Ovary (tissue), 9 donors: ENCODE results near the gene TCP11. TPM values are rescaled to one million over a fixed set of nuclear protein-coding genes. Genes with fewer than 3 reads are reported as not detected.

ENCODE experiments used
- DNase-seq, 5 donors: peaks; one replicate each; pipeline ENCODE4 v3.0.0-alpha.2; 2019 to 2020
- H3K27ac ChIP-seq, 2 donors: fragments of 200-600 bp; one replicate each; pipeline versions ENCODE4 v1.5.1 to v1.8.0; 2019 to 2022
- H3K27me3 ChIP-seq: fragments of 200-600 bp; one replicate; pipeline ENCODE4 v1.8.0; 2022
- H3K36me3 ChIP-seq: fragments of 200-600 bp; sonication (generic); one replicate; pipeline ENCODE4 v1.5.1; 2019
- H3K4me1 ChIP-seq: one replicate; pipeline ENCODE4 v1.8.1; 2013; ENCODE audit warnings: mild to moderate bottlenecking, moderate library complexity; ENCODE audit not compliant: insufficient read depth
- H3K4me3 ChIP-seq: fragments of 200-600 bp; sonication (generic); one replicate; pipeline ENCODE4 v1.5.1; 2017
- H3K9me3 ChIP-seq, 2 donors: fragments of 200-600 bp in 1 of 2; sonication (generic) in 1 of 2; one replicate each; pipeline versions ENCODE4 v1.5.1 to v1.8.1; 2013 to 2019; ENCODE audit warnings: mild to moderate bottlenecking in 1 of 2, moderate library complexity in 1 of 2
- CTCF ChIP-seq, 3 donors: fragments of 450-650 bp in 2 of 3; fragments of 200-600 bp in 1 of 3; IDR thresholded peaks; one replicate each; pipeline versions ENCODE4 v1.5.1 to v1.8.0; 2016 to 2022; ENCODE audit warnings: antibody characterized with exemption in 3 of 3, mild to moderate bottlenecking in 1 of 3
- EP300 ChIP-seq: sonication (generic); formaldehyde crosslinking; IDR thresholded peaks from one replicate; pipeline ENCODE4 v1.6.1; 2017; ENCODE audit warnings: antibody characterized with exemption
- POLR2A ChIP-seq: fragments of 450-650 bp; IDR thresholded peaks from one replicate; pipeline ENCODE4 v1.6.1; 2017; ENCODE audit warnings: antibody characterized with exemption, mild to moderate bottlenecking, moderate library complexity
- WGBS, 3 donors: extraction: QIAGEN DNeasy Blood & Tissue Kit in 1 of 3; methylation state at CpG; one replicate each; pipeline versions ENCODE4 v1.1.5 to v1.1.7; 2013 to 2017; 5-methylcytosine and 5-hydroxymethylcytosine counted together
- intact Hi-C, 4 donors: fragments of 100-400 bp; cut with DNase I; formaldehyde crosslinking; loops; one replicate each; pipeline versions ENCODE4 v1.11.0 to v1.15.1; 2022 to 2023
- polyA plus RNA-seq, 2 donors: library from polyadenylated mRNA; stranded (reverse); fragments of 200-250 nt in 1 of 2; fragments of 350-450 nt in 1 of 2; fragmentation: Illumina TruSeq in 1 of 2; extraction: RNeasy Lipid Tissue Mini Kit (QIAGEN cat#74804) in 1 of 2; gene quantifications; one replicate each; pipeline ENCODE4 v1.2.3, GENCODE V29; 2013 to 2014
- total RNA-seq, 7 donors: library from RNA; depleted of rRNA in 2 of 7; stranded (reverse); fragments of >200 nt in 2 of 7; fragmentation: NEBNext Ultra II Directional in 3 of 7; extraction: Animal tissue kit (Norgen Biotek cat#: 25700) in 3 of 7; gene quantifications; one replicate each; pipeline versions ENCODE4 v1.1.0 to v1.2.4, GENCODE V29; 2016 to 2023
- donor health status: DM: no; HTN: no; CAD: no; lungs with moderate emphysema.
- donor health status: DM: no; HTN: no; CAD: no.
- donor health status: Bipolar disorder and iron deficiency.
- donor health status: DM: yes; HTN: yes; CAD: no.
- donor health status: DM: no; HTN: no; CAD: no.
- donor health status: DM: yes; HTN: yes; CAD: no.

Gene TCP11
- total and polyA plus RNA-seq, 9 donors, result 0.18 to 0.61 (median 0.48) TPM; not detected in 1

DNA sequence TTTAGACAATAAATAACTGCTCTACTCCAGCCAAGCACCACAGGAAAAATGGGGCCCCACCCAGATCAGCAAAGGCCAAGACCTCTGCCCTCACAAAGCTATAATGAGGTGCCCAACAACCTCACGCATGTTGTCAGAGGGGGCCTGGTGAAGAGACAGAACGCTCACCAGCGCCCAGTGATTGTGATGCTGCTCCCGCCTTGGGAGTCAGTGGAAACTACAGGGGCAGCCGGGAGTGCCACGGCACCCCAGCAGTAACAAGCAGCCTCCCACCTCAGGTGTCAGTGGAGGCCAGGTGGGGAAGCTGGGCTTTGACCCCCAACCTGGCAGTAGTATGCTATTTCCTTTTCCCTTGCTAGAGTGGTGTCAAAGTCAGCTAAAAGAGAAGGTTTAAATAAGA lies 47.4 kb downstream of the TCP11 start:
- Histone ChIP-seq H3K4me3 (no peak overlapping the region), H3K27ac (no peak overlapping the region), H3K4me1 (peaks cover 20% of the 10 kb centered on the region), H3K9me3 (no peaks in the 10 kb centered on the region), H3K27me3 (no peaks in the 10 kb centered on the region), H3K36me3 (no peaks in the 10 kb centered on the region)
- intact Hi-C loops, result no loop called here
- WGBS, 3 donors, result 91 to 95% (median 95%) methylated on average over 6 of the region's 6 CpGs
- DNase-seq, result no peak
- no peak for TF ChIP-seq EP300
- TF ChIP-seq POLR2A, result no peak
- no peak for TF ChIP-seq CTCF (IDR thresholded peaks at IDR 0.05)

GRCh38 chr6:35093118-35093445 lies 48.1 kb downstream of the TCP11 start:
- Histone ChIP-seq H3K27me3 (no peaks in the 10 kb centered on the region), H3K9me3 (no peaks in the 10 kb centered on the region), H3K36me3 (no peaks in the 10 kb centered on the region), H3K4me3 (no peak overlapping the region), H3K27ac (no peak overlapping the region), H3K4me1 (peaks cover 20% of the 10 kb centered on the region)
- intact Hi-C loops, result no loop called here
- no peak for DNase-seq
- WGBS, 3 donors, result 35 to 54% (median 42%) methylated on average over 5 of the region's 5 CpGs
- TF ChIP-seq CTCF (IDR thresholded peaks at IDR 0.05) (no peak), POLR2A (no peak), EP300 (no peak)

GRCh38 chr6:35092362-35093117 lies 48.6 kb downstream of the TCP11 start:
- DNase-seq, result peak in 3 of 5 donors; percentile 43 to 67 (median 46)
- WGBS, 3 donors, result 45 to 55% (median 49%) methylated on average over 5 of the region's 5 CpGs
- Histone ChIP-seq H3K27me3 (no peaks in the 10 kb centered on the region), H3K9me3 (no peaks in the 10 kb centered on the region), H3K27ac (no peak overlapping the region), H3K4me1 (peaks cover 20% of the 10 kb centered on the region), H3K4me3 (no peak overlapping the region), H3K36me3 (no peaks in the 10 kb centered on the region)
- intact Hi-C loops, result no loop called here
- TF ChIP-seq POLR2A, result no peak
- TF ChIP-seq EP300, result no peak
- TF ChIP-seq CTCF (IDR thresholded peaks at IDR 0.05), result no peak

DNA sequence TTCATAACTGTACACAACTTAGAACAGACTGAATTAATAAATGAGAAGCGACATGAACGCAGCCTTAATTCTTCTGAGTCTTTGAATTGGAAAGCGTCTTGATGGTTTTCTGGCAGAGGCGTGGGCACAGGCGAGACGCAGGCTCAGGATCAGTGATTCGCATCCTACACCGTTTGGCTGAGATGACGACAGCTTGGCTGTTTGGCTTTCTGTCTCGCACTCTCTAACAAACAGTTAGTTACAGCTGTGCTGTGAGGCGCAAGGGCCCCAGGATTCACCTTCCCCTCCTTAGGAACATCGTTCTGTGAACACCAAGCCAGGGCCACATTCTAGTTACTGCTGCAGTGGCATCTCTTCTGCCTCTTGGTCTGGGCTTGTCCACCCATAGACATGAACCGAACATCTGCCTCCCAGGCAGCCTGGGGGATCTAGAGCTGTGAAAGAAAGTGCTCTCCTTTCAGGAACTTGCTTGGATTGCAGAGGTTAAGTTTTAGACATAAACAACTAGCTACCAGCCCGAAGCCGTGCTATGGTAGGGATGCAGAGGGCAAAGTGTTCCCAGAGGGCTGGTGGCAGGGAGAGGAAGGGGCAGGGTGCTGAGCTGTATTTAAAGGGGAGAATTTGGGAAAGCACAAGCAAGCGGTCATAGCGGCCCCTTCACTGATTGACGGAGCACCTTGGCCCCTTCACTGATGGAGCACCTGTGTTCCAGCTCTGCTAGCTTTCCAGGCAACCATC lies 49.6 kb downstream of the TCP11 start:
- H3K36me3 ChIP-seq, result no peaks in the 10 kb centered on the region
- no peak for TF ChIP-seq EP300
- TF ChIP-seq POLR2A, result no peak
- TF ChIP-seq CTCF (IDR thresholded peaks at IDR 0.05), result no peak
- no peak for DNase-seq

More for the DNA sequence above, 49.6 kb downstream of the TCP11 start:
- intact Hi-C loops, result no loop called here
- Histone ChIP-seq H3K4me3 (no peak overlapping the region), H3K27me3 (no peaks in the 10 kb centered on the region), H3K27ac (no peak overlapping the region), H3K9me3 (no peaks in the 10 kb centered on the region), H3K4me1 (peaks cover 19% of the 10 kb centered on the region)
- WGBS, 3 donors, result 48 to 68% (median 58%) methylated on average over 18 of the region's 18 CpGs
